GM20431 (cell line): ENCODE measurements around the gene OBSL1.

ENCODE experiments used
- in situ Hi-C: fragments of 300-500 bp; cut with MseI, MboI; formaldehyde crosslinking; loops from one replicate; pipeline ENCODE4 v1.15.0; 2020; ENCODE audit warnings: low sequenced_read_pairs; ENCODE audit not compliant: unreplicated experiment

The OBSL1 gene

DNA sequence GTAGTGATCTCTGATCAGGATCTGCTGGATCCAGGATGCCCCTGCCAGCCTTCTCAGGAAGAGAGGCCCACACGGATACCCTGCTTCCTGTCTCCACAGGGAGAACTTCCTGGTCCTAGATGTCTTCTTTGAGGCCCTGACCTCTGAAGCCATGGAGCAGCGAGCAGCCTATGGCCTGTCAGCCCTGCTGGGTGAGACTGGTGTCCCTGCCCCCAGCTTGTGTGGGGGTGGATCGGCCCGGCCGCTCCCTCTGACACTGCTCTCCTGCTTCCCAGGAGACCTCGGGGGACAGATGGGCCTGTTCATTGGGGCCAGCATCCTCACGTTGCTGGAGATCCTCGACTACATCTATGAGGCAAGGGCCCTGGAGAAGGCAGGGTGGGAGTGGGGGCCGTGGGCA, 34.4 kb downstream of the OBSL1 start:
- in situ Hi-C loops: no loop called here

DNA sequence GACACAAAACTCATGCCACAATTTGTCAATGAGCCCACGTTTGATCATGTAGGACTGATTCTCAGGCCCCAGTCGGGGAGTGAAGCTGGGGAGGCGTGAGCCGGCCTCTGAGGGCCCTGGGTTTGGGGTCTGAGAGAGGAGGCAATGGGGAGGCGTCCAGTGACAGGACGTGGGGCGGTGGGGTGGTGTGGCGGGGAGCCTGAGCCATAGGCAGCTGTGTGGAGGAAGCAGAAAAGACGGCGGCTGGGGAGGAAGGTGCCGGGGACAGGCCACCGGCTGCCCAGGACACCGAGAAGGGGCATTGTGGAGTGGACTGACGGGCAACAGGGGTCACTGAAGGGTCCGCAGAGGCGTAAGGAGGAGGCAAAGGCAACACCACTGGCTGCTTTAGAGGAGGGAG, 34.9 kb downstream of the OBSL1 start:
- in situ Hi-C loops: no loop called here

DNA sequence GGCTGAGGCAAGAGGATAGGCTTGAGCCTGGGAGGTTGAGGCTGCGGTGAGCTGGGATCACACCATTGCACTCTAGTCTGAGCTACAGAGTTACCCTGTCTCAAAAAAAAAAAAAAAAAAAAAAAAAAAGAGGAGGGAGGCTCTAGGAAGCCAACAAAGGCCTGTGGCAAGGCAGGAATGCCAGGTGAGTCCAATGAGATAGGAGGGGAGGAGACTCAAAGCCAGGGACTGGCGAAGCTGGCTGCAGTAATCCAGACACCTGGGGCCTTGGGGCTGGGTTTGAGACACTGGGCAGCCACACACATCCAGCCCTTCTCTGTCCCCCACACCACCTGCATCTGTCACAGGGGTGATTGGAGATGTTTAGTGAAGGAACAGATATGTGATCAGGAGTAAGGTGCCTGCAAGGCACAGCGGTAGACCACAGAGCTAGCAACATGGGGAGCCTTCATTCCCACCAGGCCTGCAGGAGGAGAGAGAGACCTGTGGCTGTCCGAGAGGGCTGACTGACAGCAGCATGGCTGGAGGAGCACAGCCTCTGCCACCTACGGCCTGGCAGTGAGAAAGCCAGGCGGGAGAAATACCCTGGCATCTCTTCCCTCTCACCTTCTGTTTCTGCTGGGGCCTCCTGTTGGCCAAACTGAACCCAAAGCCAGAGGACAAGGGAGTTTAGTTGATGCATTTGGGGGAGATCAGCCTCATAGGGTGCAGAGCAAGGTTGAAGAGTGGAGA, 37.2 kb downstream of the OBSL1 start:
- in situ Hi-C loops: no loop called here

GRCh38 chr2:219532378-219532649, 39.0 kb downstream of the OBSL1 start:
- in situ Hi-C loops: no loop called here

- in situ Hi-C loops: no loop called here
Observed at GRCh38 chr2:219531639-219532377, 39.5 kb downstream of the OBSL1 start.

- in situ Hi-C loops: no loop called here
Observed at GRCh38 chr2:219530048-219530963, 41.0 kb downstream of the OBSL1 start.

GRCh38 chr2:219527472-219527871, 43.9 kb downstream of the OBSL1 start:
- in situ Hi-C loops: loop anchor here (10.0 kb wide), 1 partner anchor 123 kb away; no protein-coding TSS in a partner anchor

DNA sequence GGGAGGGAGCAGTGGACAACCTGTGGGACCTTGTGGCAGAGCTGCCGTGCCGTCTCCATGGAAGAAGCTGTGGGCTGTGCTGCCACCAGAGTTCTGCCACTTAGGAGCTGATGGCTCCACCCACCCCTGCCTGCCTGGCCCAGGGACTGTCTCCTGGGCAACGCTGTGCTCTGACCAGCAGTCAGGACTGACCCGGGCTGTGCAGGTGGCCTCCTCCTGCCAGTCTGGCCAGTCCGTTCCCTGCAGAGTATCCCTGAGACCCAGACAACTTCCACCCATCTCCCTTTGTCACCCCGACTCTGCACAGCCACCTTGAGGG, 44.3 kb downstream of the OBSL1 start:
- in situ Hi-C loops: loop anchor here (10.0 kb wide), 1 partner anchor 122 kb away; no protein-coding TSS in a partner anchor

DNA sequence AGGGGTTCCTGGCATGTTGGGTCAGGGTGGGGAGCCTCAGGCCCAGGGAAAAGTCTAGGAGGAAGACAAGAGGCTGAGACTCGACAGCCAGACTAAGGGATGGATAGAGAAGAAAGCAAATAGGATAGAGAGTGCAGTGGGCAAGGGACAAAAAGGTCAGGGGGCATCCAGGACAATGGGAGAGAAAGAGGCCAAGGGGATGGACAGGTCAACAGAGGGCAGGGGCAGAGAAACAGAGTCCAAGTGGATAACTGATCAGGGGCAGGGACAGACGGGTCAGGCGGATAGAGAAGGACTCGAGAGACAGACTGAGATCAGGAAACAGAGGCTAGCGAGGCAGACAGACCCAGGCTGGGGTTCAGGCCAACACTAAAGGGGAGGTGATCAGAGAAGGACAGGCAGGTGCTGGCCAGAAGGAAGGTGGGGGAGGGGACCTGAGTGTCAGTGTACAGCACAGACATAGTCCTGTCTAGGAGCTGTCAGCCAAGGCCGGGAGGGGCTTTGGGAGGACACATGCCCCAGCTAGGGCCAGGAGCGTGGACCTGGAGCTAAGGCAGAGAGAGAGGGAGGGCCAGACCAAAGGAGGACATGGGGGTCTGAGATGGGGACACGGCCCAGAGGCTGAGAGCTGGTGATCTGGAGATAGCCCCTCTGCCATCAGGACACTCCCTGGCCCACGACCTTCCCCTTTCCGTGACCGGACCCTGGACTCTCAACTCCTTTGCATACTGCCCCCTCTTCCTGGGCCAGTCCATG, 44.8 kb downstream of the OBSL1 start:
- in situ Hi-C loops: loop anchor here (10.0 kb wide), 1 partner anchor 122 kb away; no protein-coding TSS in a partner anchor

DNA sequence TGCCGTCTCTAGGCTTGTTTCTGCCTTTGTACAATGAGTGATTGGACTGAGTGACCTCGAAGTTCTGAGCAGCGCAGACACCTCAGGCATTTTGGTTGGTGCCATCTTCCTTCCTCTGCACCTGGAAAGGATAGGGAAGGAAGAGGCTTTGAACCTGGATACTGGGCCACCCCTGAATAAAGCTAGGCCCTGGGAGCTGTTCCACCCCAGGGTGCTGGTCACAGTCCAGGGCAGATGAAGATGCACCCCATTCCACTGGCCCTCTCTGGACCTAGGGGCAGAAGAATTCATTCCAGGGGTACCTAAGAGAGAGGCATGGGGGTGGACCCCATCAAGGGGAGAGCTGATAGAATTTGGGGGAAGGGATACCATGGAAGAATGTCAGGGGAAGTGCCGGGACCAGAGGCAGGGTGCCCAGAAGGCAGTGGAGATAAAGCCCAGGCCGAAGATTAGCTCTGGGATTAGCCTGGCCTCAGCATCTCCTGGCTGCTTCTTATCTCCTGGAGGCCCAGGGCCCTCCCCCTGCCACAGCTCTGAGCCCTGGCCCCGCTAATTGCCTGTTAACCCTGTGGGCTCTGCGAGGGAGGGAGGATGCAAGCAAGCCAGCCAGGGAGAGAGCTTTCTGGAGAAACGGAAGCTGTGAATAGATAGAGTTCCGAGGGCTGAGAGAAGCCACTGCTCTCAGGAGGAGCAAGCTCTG, 45.7 kb downstream of the OBSL1 start:
- in situ Hi-C loops: loop anchor here (10.0 kb wide), 1 partner anchor 121 kb away; no protein-coding TSS in a partner anchor

DNA sequence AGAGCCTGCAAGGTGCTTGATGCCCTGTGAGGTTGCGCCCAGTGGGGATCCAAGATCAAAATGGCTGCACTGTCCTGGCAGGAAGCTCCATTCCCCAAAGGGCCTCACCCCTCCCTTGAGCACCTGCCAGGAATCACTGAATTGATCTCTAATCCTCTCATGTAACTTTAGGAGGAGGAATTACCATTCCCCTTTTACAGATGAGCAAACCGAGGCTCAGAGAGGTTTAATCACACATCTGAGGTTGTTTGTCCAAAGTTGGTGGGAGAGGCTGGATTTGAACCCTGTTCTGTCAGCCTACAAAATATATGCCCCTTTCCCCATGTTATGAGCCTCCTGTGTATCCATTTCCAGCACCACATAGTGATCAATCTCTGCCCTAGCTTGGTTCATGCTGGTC, 46.5 kb downstream of the OBSL1 start:
- in situ Hi-C loops: loop anchor here (10.0 kb wide), 1 partner anchor 120 kb away; no protein-coding TSS in a partner anchor

DNA sequence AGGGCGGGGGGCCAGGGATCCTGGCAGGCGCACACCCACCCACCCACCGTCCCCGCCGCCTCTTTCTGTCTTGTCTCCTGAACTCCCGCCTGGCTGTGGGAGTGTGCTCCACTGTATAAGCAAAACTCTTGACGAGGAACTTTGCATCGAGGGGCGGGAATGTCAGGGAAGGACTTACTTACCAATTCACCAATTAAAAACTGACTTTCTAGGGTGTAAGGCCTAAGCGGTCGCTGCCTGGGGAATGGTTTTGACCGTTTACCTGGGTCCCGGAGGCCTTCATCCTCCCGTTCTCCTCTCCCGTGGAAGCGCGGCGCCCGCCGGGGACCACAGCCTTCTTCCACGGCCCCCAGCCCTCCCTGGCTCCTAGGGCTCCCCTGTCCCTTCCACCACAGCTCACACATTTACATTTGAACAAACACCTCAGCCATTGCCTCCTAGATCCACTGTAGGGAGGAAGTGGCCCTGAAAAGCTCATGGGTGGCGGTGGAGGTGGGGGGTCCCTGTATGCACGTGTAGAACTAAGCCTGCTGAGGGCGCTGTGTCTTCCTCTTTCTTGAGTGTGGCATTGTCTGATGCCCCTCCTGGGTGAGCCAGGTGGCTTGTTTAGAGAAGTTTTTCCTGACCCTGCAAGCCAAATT, 48.2 kb downstream of the OBSL1 start:
- in situ Hi-C loops: loop anchor here (10.0 kb wide), 1 partner anchor 118 kb away; no protein-coding TSS in a partner anchor

- in situ Hi-C loops: loop anchor here (10.0 kb wide), 1 partner anchor 118 kb away; no protein-coding TSS in a partner anchor
Observed at GRCh38 chr2:219522111-219523030, 49.0 kb downstream of the OBSL1 start.

GRCh38 chr2:219521066-219521880, 50.1 kb downstream of the OBSL1 start:
- in situ Hi-C loops: loop anchor here (10.0 kb wide), 1 partner anchor 116 kb away; no protein-coding TSS in a partner anchor

- in situ Hi-C loops: loop anchor here (10.0 kb wide), 1 partner anchor 115 kb away; no protein-coding TSS in a partner anchor
Observed at GRCh38 chr2:219520079-219520478, 51.3 kb downstream of the OBSL1 start.

GRCh38 chr2:219519526-219519916, 51.8 kb downstream of the OBSL1 start:
- in situ Hi-C loops: no loop called here
